Sigmoid colon (tissue), 7 donors: ENCODE results near the gene TJP1. TPM values are rescaled to one million over a fixed set of nuclear protein-coding genes. Genes with fewer than 3 reads are reported as not detected.

Experiments used
- DNase-seq: peaks from one replicate; pipeline ENCODE4 v3.0.0-alpha.2; 2019
- H3K27ac ChIP-seq, 4 donors: fragments of 200-600 bp; sonication (generic); one replicate each; pipeline ENCODE4 v1.5.1; 2016 to 2019; ENCODE audit warnings: mild to moderate bottlenecking in 1 of 4
- H3K27me3 ChIP-seq, 3 donors: fragments of 200-600 bp; sonication (generic); one replicate each; pipeline ENCODE4 v1.5.1; 2019; ENCODE audit warnings: mild to moderate bottlenecking in 1 of 3
- H3K36me3 ChIP-seq, 4 donors: fragments of 200-600 bp; sonication (generic); one replicate each; pipeline ENCODE4 v1.5.1; 2016 to 2019
- H3K4me1 ChIP-seq, 4 donors: fragments of 200-600 bp; sonication (generic); one replicate each; pipeline ENCODE4 v1.5.1; 2017 to 2019
- H3K4me3 ChIP-seq, 4 donors: fragments of 200-600 bp; sonication (generic); one replicate each; pipeline ENCODE4 v1.5.1; 2017 to 2019; ENCODE audit warnings: mild to moderate bottlenecking in 2 of 4, moderate library complexity in 1 of 4
- H3K9me3 ChIP-seq, 4 donors: fragments of 200-600 bp in 3 of 4; sonication (generic) in 3 of 4; one replicate each; pipeline versions ENCODE4 v1.5.1 to v1.6.1; 2013 to 2019
- EP300 ChIP-seq, 4 donors: sonication (generic); formaldehyde crosslinking; IDR thresholded peaks; one replicate each; pipeline ENCODE4 v1.6.1; 2017; ENCODE audit warnings: antibody characterized with exemption in 4 of 4
- POLR2A ChIP-seq, 2 donors: fragments of 450-650 bp; IDR thresholded peaks; one replicate each; pipeline ENCODE4 v1.6.1; 2016; ENCODE audit warnings: antibody characterized with exemption in 2 of 2, mild to moderate bottlenecking in 2 of 2, moderate library complexity in 2 of 2
- POLR2AphosphoS5 ChIP-seq, 4 donors: sonication (generic); formaldehyde crosslinking; IDR thresholded peaks; one replicate each; pipeline ENCODE4 v1.6.1; 2017; ENCODE audit warnings: antibody characterized with exemption in 4 of 4
- WGBS, 2 donors: extraction: QIAGEN DNeasy Blood & Tissue Kit; methylation state at CpG; one replicate each; pipeline ENCODE4 v1.1.7; 2013; 5-methylcytosine and 5-hydroxymethylcytosine counted together
- intact Hi-C: fragments of 100-400 bp; cut with DNase I; formaldehyde crosslinking; loops from one replicate; pipeline ENCODE4 v1.15.1; 2023
- polyA plus RNA-seq, 3 donors: library from polyadenylated mRNA; stranded (reverse); fragments of 200-250 nt; gene quantifications; one replicate each; pipeline ENCODE4 v1.2.3, GENCODE V29; 2013
- total RNA-seq, 4 donors: library from RNA; depleted of rRNA; stranded (reverse); fragments of >200 nt; gene quantifications; one replicate each; pipeline ENCODE4 v1.1.0, GENCODE V29; 2016
- TF ChIP-seq, protein P1 (sequence below), 4 experiments: fragments of 450-650 bp in 3 of 4; fragments of 200-600 bp in 1 of 4; IDR thresholded peaks; one replicate each; pipeline ENCODE4 v1.5.1; 2016 to 2019; ENCODE audit warnings: antibody characterized with exemption in 4 of 4, mild to moderate bottlenecking in 3 of 4, moderate library complexity in 2 of 4
- donor health status: healthy with polysubstance abuse.
- donor health status: Bipolar disorder and iron deficiency.
- donor health status: healthy.

TJP1 gene
- total and polyA plus RNA-seq, 7 donors = 21.3 to 134 (median 92.0) TPM

DNA sequence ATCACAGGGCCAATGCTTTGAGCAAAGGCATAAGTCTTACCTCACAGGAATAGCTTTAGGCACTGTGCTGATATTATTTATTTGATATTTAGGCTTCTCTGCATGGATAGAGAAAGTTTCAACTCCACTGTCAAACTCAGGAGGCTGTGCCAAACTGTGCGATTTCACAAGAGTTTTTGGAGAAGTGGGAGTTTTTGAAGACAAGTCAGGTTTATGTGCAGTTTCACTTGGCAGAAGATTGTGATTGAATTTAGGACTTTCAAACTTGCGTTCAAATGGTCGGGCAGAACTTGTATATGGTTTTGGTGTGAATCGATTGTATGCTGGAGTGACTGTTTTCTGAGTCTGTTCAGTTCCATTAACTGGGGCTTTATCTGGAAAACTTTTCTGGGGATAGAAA is 113.7 kb downstream of the TJP1 start:
- no peaks in the 10 kb centered on the region for H3K4me1 ChIP-seq
- peaks cover 12 to 96% (median 44%) of the 10 kb centered on the region in 4 donors for H3K36me3 ChIP-seq
- no peak for DNase-seq
- no peak overlapping the region for H3K4me3 ChIP-seq
- no peaks in the 10 kb centered on the region for H3K27me3 ChIP-seq
- 93 to 94% methylated on average over 4 of the region's 4 CpGs for WGBS, 2 donors
- H3K9me3 ChIP-seq = no peaks in the 10 kb centered on the region
- intact Hi-C loops = no loop called here
- H3K27ac ChIP-seq = no peak overlapping the region
- TF ChIP-seq POLR2A (IDR thresholded peaks at IDR 0.05) = no peak
- TF ChIP-seq POLR2AphosphoS5 (IDR thresholded peaks at IDR 0.05) = no peak
- TF ChIP-seq, protein P1, sequence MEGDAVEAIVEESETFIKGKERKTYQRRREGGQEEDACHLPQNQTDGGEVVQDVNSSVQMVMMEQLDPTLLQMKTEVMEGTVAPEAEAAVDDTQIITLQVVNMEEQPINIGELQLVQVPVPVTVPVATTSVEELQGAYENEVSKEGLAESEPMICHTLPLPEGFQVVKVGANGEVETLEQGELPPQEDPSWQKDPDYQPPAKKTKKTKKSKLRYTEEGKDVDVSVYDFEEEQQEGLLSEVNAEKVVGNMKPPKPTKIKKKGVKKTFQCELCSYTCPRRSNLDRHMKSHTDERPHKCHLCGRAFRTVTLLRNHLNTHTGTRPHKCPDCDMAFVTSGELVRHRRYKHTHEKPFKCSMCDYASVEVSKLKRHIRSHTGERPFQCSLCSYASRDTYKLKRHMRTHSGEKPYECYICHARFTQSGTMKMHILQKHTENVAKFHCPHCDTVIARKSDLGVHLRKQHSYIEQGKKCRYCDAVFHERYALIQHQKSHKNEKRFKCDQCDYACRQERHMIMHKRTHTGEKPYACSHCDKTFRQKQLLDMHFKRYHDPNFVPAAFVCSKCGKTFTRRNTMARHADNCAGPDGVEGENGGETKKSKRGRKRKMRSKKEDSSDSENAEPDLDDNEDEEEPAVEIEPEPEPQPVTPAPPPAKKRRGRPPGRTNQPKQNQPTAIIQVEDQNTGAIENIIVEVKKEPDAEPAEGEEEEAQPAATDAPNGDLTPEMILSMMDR (IDR thresholded peaks at IDR 0.05) = no peak
- no peak for TF ChIP-seq EP300 (IDR thresholded peaks at IDR 0.05)

DNA sequence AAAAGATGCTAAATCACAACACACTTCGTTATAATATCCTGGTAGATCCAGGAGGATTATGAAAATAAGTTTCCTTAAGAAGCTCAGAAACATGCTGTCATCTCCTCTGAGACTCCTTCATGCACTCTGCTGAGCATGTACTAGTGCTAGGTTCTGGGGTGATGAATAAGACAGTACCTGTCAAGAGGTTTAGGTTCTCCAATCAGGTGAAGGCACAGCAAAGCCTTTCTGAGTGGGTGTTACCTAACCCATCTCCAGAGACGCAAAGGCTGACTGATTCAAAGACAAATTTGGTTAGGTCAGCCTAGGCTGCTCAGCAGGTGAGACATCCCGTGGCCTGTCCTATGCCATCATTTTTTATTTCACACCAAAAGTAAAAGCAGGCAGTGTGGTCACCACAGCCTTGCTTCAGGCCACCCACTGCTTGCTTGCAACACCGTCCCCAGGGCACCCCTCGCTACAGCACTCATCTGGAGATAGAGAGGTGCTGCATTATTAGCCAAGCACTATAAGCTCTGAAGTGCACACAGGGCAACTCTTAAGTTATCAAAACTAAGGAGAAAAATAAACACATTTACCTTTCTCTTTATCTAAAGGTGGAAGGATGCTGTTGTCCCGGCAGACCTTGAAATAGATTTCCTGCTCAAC is 117.2 kb downstream of the TJP1 start:
- Histone ChIP-seq H3K27ac (no peak overlapping the region), H3K36me3 (peaks cover 12 to 98% (median 49%) of the 10 kb centered on the region in 4 donors), H3K4me1 (no peaks in the 10 kb centered on the region), H3K27me3 (no peaks in the 10 kb centered on the region), H3K4me3 (no peak overlapping the region), H3K9me3 (no peaks in the 10 kb centered on the region)
- no peak for DNase-seq
- no peak for TF ChIP-seq POLR2AphosphoS5 (IDR thresholded peaks at IDR 0.05)
- no peak for TF ChIP-seq EP300 (IDR thresholded peaks at IDR 0.05)
- no peak for TF ChIP-seq POLR2A (IDR thresholded peaks at IDR 0.05)
- TF ChIP-seq, protein P1 (IDR thresholded peaks at IDR 0.05) = no peak
- intact Hi-C loops = no loop called here
- WGBS, 2 donors = 89 to 92% methylated on average over 6 of the region's 6 CpGs

DNA sequence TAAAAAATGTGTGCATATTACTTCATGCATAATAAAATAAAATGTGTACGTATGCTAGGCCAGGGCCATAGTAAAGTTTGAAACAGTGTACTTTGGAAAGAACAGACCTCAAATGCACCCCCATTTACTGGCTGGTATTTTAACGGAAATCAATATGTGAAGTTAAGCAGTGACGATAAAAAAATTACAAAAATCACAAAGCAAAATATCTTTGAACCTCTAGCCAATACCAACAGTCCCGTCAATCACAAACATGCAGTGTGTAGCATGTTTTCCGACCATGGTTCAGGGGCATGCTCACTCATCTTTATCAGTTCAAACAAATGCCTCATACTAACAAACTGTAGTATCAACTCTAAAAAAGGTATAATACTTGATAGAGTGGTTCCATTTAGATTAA is 121.1 kb downstream of the TJP1 start:
- TF ChIP-seq POLR2A (IDR thresholded peaks at IDR 0.05) (no peak), POLR2AphosphoS5 (IDR thresholded peaks at IDR 0.05) (no peak), EP300 (IDR thresholded peaks at IDR 0.05) (no peak)
- TF ChIP-seq, protein P1 (IDR thresholded peaks at IDR 0.05) = no peak

DNA sequence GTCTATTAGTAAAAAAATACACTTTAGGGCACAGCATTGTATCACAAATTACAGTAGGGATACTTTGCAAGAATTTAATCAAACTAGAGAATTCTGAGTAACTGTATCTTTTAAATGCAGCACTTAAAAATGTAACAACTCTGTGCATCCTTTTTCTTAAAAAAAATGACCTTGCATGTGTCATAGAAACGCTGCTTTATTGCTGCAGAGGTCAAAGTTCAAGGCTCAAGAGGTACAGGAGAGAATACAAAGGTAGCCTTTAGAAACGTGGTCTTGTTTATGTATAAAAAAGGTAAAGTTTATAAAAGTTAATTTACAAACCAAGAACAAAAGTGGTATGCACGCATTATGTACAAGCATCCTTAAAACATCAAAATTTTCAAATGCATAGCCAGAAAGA is 122.0 kb downstream of the TJP1 start:
- peaks cover 11 to 70% (median 29%) of the 10 kb centered on the region in 4 donors for H3K36me3 ChIP-seq

More for the DNA sequence above, 121.1 kb downstream of the TJP1 start:
- no peak overlapping the region for H3K4me3 ChIP-seq
- peaks cover 11 to 79% (median 31%) of the 10 kb centered on the region in 4 donors for H3K36me3 ChIP-seq
- H3K27me3 ChIP-seq = no peaks in the 10 kb centered on the region
- H3K4me1 ChIP-seq = peaks cover 0 to 4% (median 0%) of the 10 kb centered on the region in 4 donors
- no peak overlapping the region for H3K27ac ChIP-seq
- WGBS, 2 donors = 77 to 89% methylated on average over 5 of the region's 5 CpGs
- H3K9me3 ChIP-seq = no peaks in the 10 kb centered on the region
- intact Hi-C loops = no loop called here
- DNase-seq = no peak

More for the DNA sequence above, 122.0 kb downstream of the TJP1 start:
- TF ChIP-seq EP300 (IDR thresholded peaks at IDR 0.05) = no peak
- TF ChIP-seq, protein P1 (IDR thresholded peaks at IDR 0.05) = no peak
- TF ChIP-seq POLR2A (IDR thresholded peaks at IDR 0.05) = no peak
- TF ChIP-seq POLR2AphosphoS5 (IDR thresholded peaks at IDR 0.05) = no peak
- DNase-seq = no peak
- Histone ChIP-seq H3K27me3 (no peaks in the 10 kb centered on the region), H3K27ac (no peak overlapping the region), H3K4me3 (no peak overlapping the region), H3K9me3 (no peaks in the 10 kb centered on the region), H3K4me1 (peaks cover 0 to 4% (median 0%) of the 10 kb centered on the region in 4 donors)
- intact Hi-C loops = no loop called here
- WGBS, 2 donors = 16 to 51% methylated on average over 3 of the region's 3 CpGs
